Measurements from ENCODE around the gene CCDC107.
"Not testable (repeated sequence)": the region's sequence is repeated elsewhere in the genome, so short reads cannot be mapped to it uniquely, and the experiment has no call there.

Gene CCDC107

GRCh38 chr9:35638751-35639150 lies 19.3 kb upstream of the CCDC107 start:
- DNase-seq = not testable (repeated sequence)

- not testable (repeated sequence) for DNase-seq
These were observed 18.9 kb upstream of the CCDC107 start for GRCh38 chr9:35639225-35639624.

GRCh38 chr9:35639631-35640030 lies 18.5 kb upstream of the CCDC107 start:
- no peak for DNase-seq

- DNase-seq = not testable (repeated sequence)
These were observed 17.7 kb upstream of the CCDC107 start for GRCh38 chr9:35640431-35640830.

- not testable (repeated sequence) for DNase-seq
These were observed 16.6 kb upstream of the CCDC107 start for GRCh38 chr9:35641478-35641877.

- no peak for DNase-seq
These were observed 15.0 kb upstream of the CCDC107 start for GRCh38 chr9:35643046-35643445.

GRCh38 chr9:35645736-35646135 lies 12.4 kb upstream of the CCDC107 start:
- not testable (repeated sequence) for DNase-seq

GRCh38 chr9:35646153-35646532 lies 11.9 kb upstream of the CCDC107 start:
- no peak for DNase-seq

- DNase-seq = peak; percentile 79 to 87 (median 84)
These were observed 11.4 kb upstream of the CCDC107 start for GRCh38 chr9:35646533-35647265.

GRCh38 chr9:35649431-35650340 lies 8.4 kb upstream of the CCDC107 start:
- peak in 2 of 4 experiments; percentile 30 to 39 for DNase-seq

GRCh38 chr9:35650341-35651158 lies 7.5 kb upstream of the CCDC107 start, which contains the start of gene SIT1:
Gene SIT1 (minus strand): TSS chr9:35650931. CDS start chr9:35650853, 78 bp downstream.
- peak in 1 of 4 experiments; percentile 19 for DNase-seq

- no peak for DNase-seq
These were observed 5.9 kb upstream of the CCDC107 start for GRCh38 chr9:35651956-35652828.

- no peak for DNase-seq
These were observed 5.3 kb upstream of the CCDC107 start for GRCh38 chr9:35652829-35653209.

- no peak for DNase-seq
These were observed 4.5 kb upstream of the CCDC107 start for GRCh38 chr9:35653611-35654010.

GRCh38 chr9:35656348-35656747 lies 1.7 kb upstream of the CCDC107 start:
- DNase-seq = no peak

GRCh38 chr9:35656831-35657545 lies 1.1 kb upstream of the CCDC107 start:
- DNase-seq = no peak

GRCh38 chr9:35657546-35658136 lies 451 bp upstream of the CCDC107 start, which contains the start of gene RMRP:
Gene RMRP (minus strand): TSS chr9:35658019.
- DNase-seq = peak; percentile 50 to 79 (median 70)

- no peak for DNase-seq
These were observed 802 bp downstream of the CCDC107 start for GRCh38 chr9:35658968-35659220.

GRCh38 chr9:35659340-35659739 lies 1.2 kb downstream of the CCDC107 start:
- DNase-seq = no peak

GRCh38 chr9:35660966-35661415 lies 2.9 kb downstream of the CCDC107 start:
- DNase-seq = no peak
